HG03460 (cell line): ENCODE data around the gene SLC27A6.

Experiments
- ATAC-seq: cut with Tn5 transposase; IDR thresholded peaks from one replicate; pipeline ENCODE4 v1.9.1; 2021; ENCODE audit not compliant: unreplicated experiment

Gene SLC27A6

DNA sequence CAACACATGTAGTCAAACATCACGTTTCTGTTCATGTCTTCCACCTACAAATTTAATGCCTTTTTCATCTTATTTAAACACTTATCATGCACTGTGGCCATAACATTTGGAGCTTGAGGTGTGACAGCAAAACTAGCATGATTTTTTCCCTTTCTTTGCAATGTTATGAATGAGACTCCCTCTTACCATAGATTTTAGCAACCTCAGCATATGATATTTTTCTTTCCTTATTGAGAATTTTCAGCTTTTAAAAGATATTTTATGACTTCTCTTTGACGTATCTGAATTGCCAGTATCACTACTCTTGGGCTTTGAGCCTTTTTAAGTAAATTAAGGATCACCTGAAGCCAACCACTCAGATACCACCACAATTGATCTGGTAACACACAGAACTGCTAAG lies 96.6 kb downstream of the SLC27A6 start:
- no peak for ATAC-seq

DNA sequence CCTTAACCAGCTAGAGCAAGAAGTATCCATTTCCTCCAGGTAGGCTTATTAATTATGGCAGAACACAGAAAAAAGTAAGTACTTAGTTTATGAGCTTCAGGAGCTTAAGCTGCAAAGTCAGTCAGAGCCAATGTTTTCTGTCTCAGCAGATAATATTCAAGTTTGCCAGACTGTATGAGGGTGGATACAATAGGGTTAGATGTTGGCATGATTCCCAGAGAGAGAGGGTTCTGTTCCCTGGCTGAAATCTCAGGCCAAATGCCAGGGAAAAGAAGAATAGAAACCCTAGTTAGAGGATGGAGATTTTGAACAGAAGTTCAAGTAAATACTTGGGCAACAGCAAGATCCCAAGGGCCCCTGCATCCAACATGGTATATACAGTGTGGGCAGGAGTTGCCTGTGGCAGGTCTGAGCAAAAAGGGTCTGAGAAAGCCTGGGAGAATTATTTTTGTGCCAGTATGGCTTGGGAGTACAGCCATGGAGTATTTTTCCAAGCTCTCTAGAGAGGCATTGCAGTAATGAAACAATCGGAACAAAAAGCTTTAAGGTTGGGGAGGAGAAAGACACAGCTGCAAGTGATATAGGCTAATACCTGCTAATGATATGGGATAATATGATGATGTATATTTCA lies 98.3 kb downstream of the SLC27A6 start:
- no peak for ATAC-seq

DNA sequence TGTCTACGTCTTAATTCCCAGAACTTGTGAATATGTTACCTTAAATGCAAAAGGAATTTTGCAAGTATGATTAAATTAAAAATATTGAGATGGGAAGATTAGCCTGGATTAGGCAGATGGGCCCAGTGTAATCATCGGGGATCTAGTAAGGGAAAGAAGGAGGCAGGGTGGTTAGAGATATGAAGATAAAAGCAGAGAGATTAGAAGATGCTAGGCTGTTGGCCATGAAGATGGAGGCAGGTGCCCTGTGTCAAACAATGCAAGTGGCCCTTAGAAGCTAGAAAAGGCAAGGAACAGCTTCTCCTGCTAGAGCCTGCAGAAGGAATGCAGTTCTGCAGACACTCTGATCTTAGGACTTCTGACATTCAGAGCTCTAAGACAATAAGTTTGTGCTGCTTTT lies 100.4 kb downstream of the SLC27A6 start:
- ATAC-seq = no peak

DNA sequence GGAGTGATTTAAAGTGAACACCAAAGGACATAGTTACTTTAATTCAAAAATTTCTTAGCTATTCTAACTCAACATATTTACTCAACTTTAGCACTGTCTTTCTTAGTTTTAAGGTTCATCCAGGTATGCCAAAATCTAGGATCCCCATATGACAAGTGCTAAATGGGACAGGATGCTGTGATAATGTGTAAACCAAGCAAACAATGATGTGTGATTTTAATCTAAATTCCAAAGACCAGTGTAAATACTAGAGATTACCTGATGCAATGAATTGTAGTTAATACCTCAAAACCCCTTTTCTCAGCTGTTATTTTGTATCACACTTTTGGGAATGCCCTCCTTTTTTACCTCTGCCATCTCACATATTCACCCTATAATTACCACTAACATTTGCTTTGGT lies 102.5 kb downstream of the SLC27A6 start:
- no peak for ATAC-seq

DNA sequence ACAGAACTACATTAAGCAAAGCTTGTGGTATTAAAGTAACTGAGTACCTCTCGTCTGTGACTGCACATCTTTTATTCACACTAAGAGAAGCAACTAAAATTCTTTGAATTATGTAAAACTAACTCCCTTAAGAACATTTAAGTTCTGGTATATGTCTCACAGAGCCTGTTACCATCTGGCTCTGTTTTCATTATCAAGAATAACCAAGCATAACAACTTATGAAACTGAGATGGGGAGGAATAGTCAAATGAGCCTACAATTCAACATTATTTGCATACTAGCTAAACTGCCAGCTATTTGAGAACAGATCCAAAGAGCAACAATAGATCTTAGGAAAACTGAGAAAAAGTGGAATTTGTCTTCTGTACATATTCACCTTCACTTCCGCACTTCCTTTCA lies 104.0 kb downstream of the SLC27A6 start:
- ATAC-seq = no peak

DNA sequence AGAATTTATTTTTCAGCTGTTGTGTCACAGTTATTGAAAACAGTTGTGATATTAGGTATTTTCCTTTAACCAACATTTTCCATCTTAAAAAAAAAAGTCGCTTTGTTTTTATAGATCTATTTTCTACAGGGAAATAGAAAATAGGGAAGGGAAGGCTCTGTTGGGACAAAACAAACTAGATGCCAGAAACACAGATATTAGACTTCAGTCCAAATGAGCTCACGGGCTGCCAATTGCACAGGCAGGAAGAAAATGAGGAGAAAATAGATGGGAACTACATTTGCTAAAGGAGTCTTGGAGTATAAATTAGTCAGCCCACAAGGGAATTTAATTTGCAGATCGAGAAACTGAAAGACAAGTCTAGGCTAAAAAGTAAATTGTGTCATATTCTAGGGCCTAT lies 107.8 kb downstream of the SLC27A6 start:
- no peak for ATAC-seq

- no peak for ATAC-seq
Measured at GRCh38 chr5:129074903-129075302, 109.6 kb downstream of the SLC27A6 start.

DNA sequence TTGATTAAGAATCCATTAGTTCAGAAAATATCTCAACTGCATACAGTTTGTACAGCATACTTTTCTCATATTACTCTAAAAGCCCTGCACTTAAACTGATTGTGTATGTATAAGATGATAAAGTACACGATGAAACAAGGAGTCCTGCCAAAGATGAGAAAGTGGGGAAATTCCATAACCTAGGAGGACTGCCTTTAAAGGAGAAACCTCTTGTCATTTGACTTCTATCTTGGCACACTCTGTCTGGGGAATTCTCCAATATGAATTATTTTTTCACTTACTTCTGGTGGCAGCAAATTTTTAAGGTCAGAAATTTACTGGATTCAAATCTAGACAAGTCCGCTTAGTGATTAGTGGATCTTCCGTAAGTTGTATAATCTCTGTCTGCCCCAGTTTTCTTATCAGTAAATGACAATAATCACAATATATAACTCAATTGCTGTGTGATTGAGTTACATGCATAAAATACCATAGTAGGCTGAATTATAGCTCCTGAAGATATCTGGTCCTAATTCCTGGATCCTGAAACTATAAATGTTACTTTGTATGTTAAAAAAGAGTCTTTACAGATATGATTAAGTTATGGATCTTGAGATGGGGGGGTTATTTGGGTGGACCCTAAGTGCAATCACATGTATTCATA lies 112.3 kb downstream of the SLC27A6 start:
- no peak for ATAC-seq

DNA sequence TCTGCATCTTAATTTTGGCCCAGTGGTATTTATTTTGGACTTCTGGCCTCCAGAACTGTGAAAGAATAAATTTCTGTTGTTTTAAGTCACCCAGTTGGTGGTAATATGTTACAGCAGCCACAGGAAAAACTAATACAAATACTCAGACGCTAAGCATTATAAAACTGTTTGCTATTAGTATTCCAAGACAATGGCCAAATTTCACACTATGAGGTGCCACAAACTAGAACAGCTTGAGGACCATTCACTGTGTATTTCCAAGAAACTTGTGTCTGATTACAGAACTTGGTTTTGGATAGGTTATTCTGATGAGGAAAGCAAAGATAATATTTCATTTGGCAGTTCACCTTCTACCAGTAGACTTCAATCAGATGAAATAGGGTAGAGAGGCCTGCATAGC lies 113.0 kb downstream of the SLC27A6 start:
- ATAC-seq = no peak

DNA sequence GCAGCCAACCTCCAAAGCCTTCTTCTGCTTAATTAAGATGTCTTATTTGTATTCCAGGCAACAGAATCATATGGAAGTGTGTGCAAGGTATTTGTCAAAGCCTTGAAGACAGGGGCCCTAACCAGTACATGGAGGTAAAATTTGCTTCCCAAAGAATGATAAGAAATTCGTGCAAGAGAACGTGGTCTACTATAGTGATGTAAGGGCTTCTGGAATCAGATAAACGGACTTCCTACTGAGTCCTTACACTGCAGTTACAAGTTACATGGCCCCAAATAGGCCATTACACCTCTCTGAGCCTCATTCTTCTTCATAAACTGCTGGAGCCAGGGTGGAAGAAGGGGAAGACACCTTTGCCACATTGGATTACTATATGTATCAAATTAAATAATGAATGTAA lies 113.4 kb downstream of the SLC27A6 start:
- ATAC-seq = no peak

GRCh38 chr5:129079496-129079895 lies 114.2 kb downstream of the SLC27A6 start:
- no peak for ATAC-seq

DNA sequence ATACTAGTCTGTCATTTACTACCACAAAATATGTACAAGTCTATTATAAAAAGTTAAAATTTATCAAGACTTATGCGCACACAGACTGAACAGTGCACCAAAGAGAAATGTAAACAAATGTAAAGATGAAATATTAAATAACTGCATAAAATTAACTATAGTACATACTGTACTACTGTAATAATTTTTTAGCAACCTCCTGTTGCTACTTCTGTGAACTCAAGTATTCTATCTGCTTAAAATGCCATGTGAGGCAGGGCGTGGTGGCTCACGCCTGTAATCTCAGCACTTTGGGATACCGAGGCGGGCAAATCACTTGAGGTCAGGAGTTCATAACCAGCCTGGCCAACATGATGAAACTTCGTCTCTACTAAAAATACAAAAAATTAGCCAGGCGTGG lies 115.5 kb downstream of the SLC27A6 start:
- ATAC-seq = no peak

GRCh38 chr5:129082225-129083136 lies 117.2 kb downstream of the SLC27A6 start:
- no peak for ATAC-seq
